CD4-positive, alpha-beta T cell (primary cell): ENCODE measurements around the gene DCAF8L2. TPM values are rescaled to one million over a fixed set of nuclear protein-coding genes. Genes with fewer than 3 reads are reported as not detected.

ENCODE experiments used
- ATAC-seq: fragments of 200-7000 bp; cut with Tn5 transposase; one replicate; pipeline ENCODE4 v1.10.0; 2022; ENCODE audit warnings: mild to moderate bottlenecking; ENCODE audit not compliant: poor library complexity
- CTCF ChIA-PET: fragments of 350-600 bp; sonication (Branson Sonifier 250); formaldehyde crosslinking; loops from one replicate; lab custom pipeline; 2021; ENCODE audit warnings: antibody characterized with exemption, inconsistent platforms; lab: Charles Lee
- POLR2A ChIA-PET: fragments of 350-600 bp; sonication (Branson Sonifier 250); formaldehyde crosslinking; loops from one replicate; lab custom pipeline; 2021; ENCODE audit warnings: antibody characterized with exemption, inconsistent platforms; lab: Charles Lee
- DNase-seq, 14 experiments: peaks; one replicate each; pipeline ENCODE4 v3.0.0-alpha.2; 2013 to 2020; ENCODE audit warnings: mixed read lengths in 2 of 14
- H3K27ac ChIP-seq, 2 donors: one replicate each; pipeline versions ENCODE4 v1.5.1 to v1.7.0; 2013; ENCODE audit warnings: low read length in 2 of 2, low read depth in 1 of 2, mild to moderate bottlenecking in 1 of 2
- H3K27me3 ChIP-seq, 2 experiments: 1 replicate in 1 of 2; 2 replicates in 1 of 2; pipeline versions ENCODE4 v1.6.1 to v1.7.0; 2013; ENCODE audit warnings: low read length in 2 of 2, control low read depth in 1 of 2, mild to moderate bottlenecking in 1 of 2, moderate library complexity in 1 of 2; ENCODE audit not compliant: insufficient read depth in 2 of 2, control insufficient read depth in 1 of 2
- H3K36me3 ChIP-seq: one replicate; pipeline ENCODE4 v1.6.1; 2013; ENCODE audit warnings: low read length, control low read depth; ENCODE audit not compliant: insufficient read depth
- H3K4me1 ChIP-seq: one replicate; pipeline ENCODE4 v1.6.1; 2013; ENCODE audit warnings: low read length, control low read depth; ENCODE audit not compliant: insufficient read depth
- H3K4me3 ChIP-seq: one replicate; pipeline ENCODE4 v1.5.1; 2013; ENCODE audit warnings: mild to moderate bottlenecking, low read length, moderate library complexity
- H3K9me3 ChIP-seq, 2 experiments: 1 replicate in 1 of 2; 2 replicates in 1 of 2; pipeline versions ENCODE4 v1.6.1 to v1.7.0; 2013; ENCODE audit warnings: low read length in 2 of 2, mild to moderate bottlenecking in 2 of 2, control low read depth in 1 of 2, moderate library complexity in 1 of 2; ENCODE audit not compliant: control insufficient read depth in 1 of 2, insufficient read depth in 1 of 2
- H3K27ac Mint-ChIP-seq: one replicate; pipeline ENCODE4 v1.8.0; 2020; ENCODE audit warnings: mixed read lengths
- H3K27me3 Mint-ChIP-seq: one replicate; pipeline ENCODE4 v1.8.0; 2021; ENCODE audit warnings: mixed read lengths
- H3K36me3 Mint-ChIP-seq: one replicate; pipeline ENCODE4 v1.8.0; 2021; ENCODE audit warnings: low read depth, mixed read lengths
- H3K4me1 Mint-ChIP-seq: one replicate; pipeline ENCODE4 v1.8.0; 2021; ENCODE audit warnings: low read depth, mixed read lengths
- H3K4me3 Mint-ChIP-seq: one replicate; pipeline ENCODE4 v1.8.0; 2020; ENCODE audit warnings: mild to moderate bottlenecking, mixed read lengths
- H3K9me3 Mint-ChIP-seq: one replicate; pipeline ENCODE4 v1.8.0; 2020; ENCODE audit warnings: mixed read lengths
- intact Hi-C, 2 experiments: fragments of 100-400 bp; cut with DNase I in 1 of 2; cut with micrococcal nuclease in 1 of 2; formaldehyde crosslinking; loops; one replicate each; pipeline versions ENCODE4 v1.15.1 to v1.9.0; 2023 to 2025; cut with DNase I, micrococcal nuclease
- total RNA-seq, 174 experiments: library from RNA in 2 of 174; stranded (reverse) in 2 of 174; gene quantifications; one replicate each; pipeline ENCODE4 v1.2.3 and lab custom pipeline; 2021 to 2026
- TF ChIP-seq, protein P1 (sequence below): fragments of 200-600 bp; IDR thresholded peaks from one replicate; pipeline ENCODE4 v1.8.0; 2022; ENCODE audit warnings: antibody characterized with exemption, mild to moderate bottlenecking

DCAF8L2 gene
- total RNA-seq, 2 experiments from 2014 or later = not detected

DNA sequence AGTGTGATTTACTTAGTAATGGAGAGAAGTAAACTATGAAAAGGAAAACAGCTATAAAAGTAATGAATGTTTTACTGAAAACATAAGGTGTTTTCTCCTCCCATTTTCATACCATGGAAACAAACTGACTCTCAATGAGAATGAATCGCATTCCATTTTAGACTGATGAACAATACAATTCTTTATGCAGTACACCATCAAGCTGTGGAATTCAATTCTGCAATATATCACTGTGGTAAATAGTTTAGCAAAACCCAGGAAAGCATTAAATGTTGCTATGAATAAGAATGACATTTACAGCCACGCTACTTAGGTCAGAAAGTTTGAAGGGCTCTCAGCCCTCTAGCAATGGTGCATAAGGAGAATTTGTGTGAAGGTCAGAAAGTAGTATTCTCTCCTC lies 7.4 kb downstream of the DCAF8L2 start:
- Histone ChIP-seq H3K4me1 (no peaks in the 10 kb centered on the region), H3K36me3 (no peaks in the 10 kb centered on the region), H3K27ac (no peak overlapping the region), H3K27me3 (no peaks in the 10 kb centered on the region), H3K4me3 (no peak overlapping the region), H3K9me3 (peaks cover 0 to 3% of the 10 kb centered on the region in 2 experiments)
- intact Hi-C loops = no loop called here
- ATAC-seq (no peak), DNase-seq (no peak)
- Mint-ChIP-seq H3K4me1 (no peaks in the 10 kb centered on the region), H3K27ac (no peak overlapping the region), H3K36me3 (no peaks in the 10 kb centered on the region), H3K4me3 (no peak overlapping the region), H3K27me3 (no peaks in the 10 kb centered on the region), H3K9me3 (peaks cover 4% of the 10 kb centered on the region)
- ChIA-PET CTCF (no interaction called here), POLR2A (no interaction called here)
- TF ChIP-seq, protein P1, sequence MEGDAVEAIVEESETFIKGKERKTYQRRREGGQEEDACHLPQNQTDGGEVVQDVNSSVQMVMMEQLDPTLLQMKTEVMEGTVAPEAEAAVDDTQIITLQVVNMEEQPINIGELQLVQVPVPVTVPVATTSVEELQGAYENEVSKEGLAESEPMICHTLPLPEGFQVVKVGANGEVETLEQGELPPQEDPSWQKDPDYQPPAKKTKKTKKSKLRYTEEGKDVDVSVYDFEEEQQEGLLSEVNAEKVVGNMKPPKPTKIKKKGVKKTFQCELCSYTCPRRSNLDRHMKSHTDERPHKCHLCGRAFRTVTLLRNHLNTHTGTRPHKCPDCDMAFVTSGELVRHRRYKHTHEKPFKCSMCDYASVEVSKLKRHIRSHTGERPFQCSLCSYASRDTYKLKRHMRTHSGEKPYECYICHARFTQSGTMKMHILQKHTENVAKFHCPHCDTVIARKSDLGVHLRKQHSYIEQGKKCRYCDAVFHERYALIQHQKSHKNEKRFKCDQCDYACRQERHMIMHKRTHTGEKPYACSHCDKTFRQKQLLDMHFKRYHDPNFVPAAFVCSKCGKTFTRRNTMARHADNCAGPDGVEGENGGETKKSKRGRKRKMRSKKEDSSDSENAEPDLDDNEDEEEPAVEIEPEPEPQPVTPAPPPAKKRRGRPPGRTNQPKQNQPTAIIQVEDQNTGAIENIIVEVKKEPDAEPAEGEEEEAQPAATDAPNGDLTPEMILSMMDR = no peak

DNA sequence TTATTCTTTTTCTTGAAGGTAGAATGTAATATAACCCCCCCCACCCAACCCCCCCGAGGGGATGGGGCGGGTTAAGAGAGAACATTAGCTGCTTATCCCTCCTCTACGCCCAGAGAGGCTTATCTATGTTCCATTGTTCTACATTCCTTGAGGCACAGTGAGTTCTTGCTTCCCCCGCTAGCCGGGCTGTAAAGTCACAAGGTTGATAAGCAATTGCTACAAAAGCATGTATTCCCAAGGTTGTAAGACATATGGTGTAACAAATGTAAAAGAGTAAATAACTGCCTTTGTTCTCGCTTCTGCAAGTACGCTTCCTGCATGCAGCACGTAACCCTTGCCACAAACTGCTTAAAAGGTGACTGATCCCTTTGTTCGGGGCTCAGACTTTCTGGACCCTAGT lies 8.2 kb downstream of the DCAF8L2 start:
- DNase-seq (no peak), ATAC-seq (no peak)
- H3K36me3 Mint-ChIP-seq = no peaks in the 10 kb centered on the region
- no peaks in the 10 kb centered on the region for H3K27me3 ChIP-seq
- TF ChIP-seq, protein P1 = no peak
- H3K9me3 Mint-ChIP-seq = peaks cover 2% of the 10 kb centered on the region
- no peak overlapping the region for H3K27ac ChIP-seq
- ChIA-PET POLR2A (no interaction called here), CTCF (no interaction called here)
- H3K4me1 Mint-ChIP-seq = no peaks in the 10 kb centered on the region
- no peak overlapping the region for H3K4me3 Mint-ChIP-seq
- no peaks in the 10 kb centered on the region for H3K4me1 ChIP-seq
- intact Hi-C loops = no loop called here
- no peak overlapping the region for H3K4me3 ChIP-seq
- H3K27me3 Mint-ChIP-seq = no peaks in the 10 kb centered on the region
- peaks cover 0 to 3% of the 10 kb centered on the region in 2 experiments for H3K9me3 ChIP-seq
- H3K36me3 ChIP-seq = no peaks in the 10 kb centered on the region
- no peak overlapping the region for H3K27ac Mint-ChIP-seq

DNA sequence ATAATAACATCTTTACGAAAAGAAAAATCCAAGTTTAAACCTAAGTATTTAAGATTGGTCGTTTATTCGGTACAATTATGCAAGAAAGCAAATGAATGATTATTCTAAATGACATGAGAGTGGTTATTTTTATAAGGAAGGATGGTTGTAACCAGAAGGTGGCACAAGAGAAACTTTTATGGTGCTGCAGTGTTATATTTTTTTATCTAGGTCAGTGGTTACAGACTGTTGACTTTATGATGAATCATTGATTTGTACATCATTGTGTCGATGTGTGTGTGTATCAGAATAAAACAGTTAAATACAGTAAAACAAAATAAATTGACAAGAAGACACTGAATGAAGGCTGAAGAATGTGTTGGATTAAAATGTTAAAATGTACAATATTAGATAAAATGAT lies 9.8 kb downstream of the DCAF8L2 start:
- ChIA-PET CTCF (no interaction called here), POLR2A (no interaction called here)
- no peaks in the 10 kb centered on the region for H3K27me3 ChIP-seq
- Mint-ChIP-seq H3K9me3 (peaks cover 2% of the 10 kb centered on the region), H3K4me3 (no peak overlapping the region), H3K27me3 (no peaks in the 10 kb centered on the region), H3K36me3 (no peaks in the 10 kb centered on the region), H3K4me1 (no peaks in the 10 kb centered on the region), H3K27ac (no peak overlapping the region)
- no peaks in the 10 kb centered on the region for H3K36me3 ChIP-seq
- intact Hi-C loops = no loop called here
- TF ChIP-seq, protein P1 = no peak
- ATAC-seq (no peak), DNase-seq (no peak)
- no peak overlapping the region for H3K4me3 ChIP-seq
- H3K27ac ChIP-seq = no peak overlapping the region
- no peaks in the 10 kb centered on the region for H3K9me3 ChIP-seq
- H3K4me1 ChIP-seq = no peaks in the 10 kb centered on the region
